Breast epithelium (tissue), 4 donors: ENCODE measurements around the gene RELN. TPM values are rescaled to one million over a fixed set of nuclear protein-coding genes. Genes with fewer than 3 reads are reported as not detected.

Source experiments
- DNase-seq, 2 donors: peaks; one replicate each; pipeline ENCODE4 v3.0.0-alpha.2; 2019; ENCODE audit warnings: low spot score in 2 of 2
- H3K27ac ChIP-seq, 2 donors: fragments of 200-600 bp; sonication (generic) in 1 of 2; one replicate each; pipeline ENCODE4 v1.5.1; 2016 to 2019; ENCODE audit warnings: mild to moderate bottlenecking in 1 of 2
- H3K27me3 ChIP-seq, 2 donors: fragments of 200-600 bp; sonication (generic) in 1 of 2; one replicate each; pipeline versions ENCODE4 v1.5.1 to v1.6.0; 2017 to 2019; ENCODE audit warnings: control low read depth in 1 of 2, mild to moderate bottlenecking in 1 of 2
- H3K36me3 ChIP-seq: fragments of 200-600 bp; one replicate; pipeline ENCODE4 v1.5.1; 2019
- H3K4me1 ChIP-seq, 2 donors: fragments of 200-600 bp; sonication (generic); one replicate each; pipeline ENCODE4 v1.5.1; 2016 to 2019; ENCODE audit warnings: control low read depth in 1 of 2
- H3K4me3 ChIP-seq, 3 donors: fragments of 200-600 bp; sonication (generic); 1 replicate in 2 of 3; 2 replicates in 1 of 3; pipeline ENCODE4 v1.5.1; 2016 to 2019; ENCODE audit warnings: mild to moderate bottlenecking in 3 of 3, moderate library complexity in 2 of 3
- H3K9me3 ChIP-seq, 2 donors: fragments of 200-600 bp; sonication (generic) in 1 of 2; one replicate each; pipeline ENCODE4 v1.5.1; 2016 to 2019; ENCODE audit warnings: control low read depth in 1 of 2
- POLR2A ChIP-seq: fragments of 450-650 bp; IDR thresholded peaks from one replicate; pipeline ENCODE4 v1.6.1; 2016; ENCODE audit warnings: antibody characterized with exemption, mild to moderate bottlenecking, moderate library complexity
- POLR2AphosphoS5 ChIP-seq, 3 donors: sonication (generic); formaldehyde crosslinking; IDR thresholded peaks; one replicate each; pipeline ENCODE4 v1.6.1; 2017; ENCODE audit warnings: antibody characterized with exemption in 3 of 3
- intact Hi-C: fragments of 100-400 bp; cut with DNase I; formaldehyde crosslinking; loops from one replicate; pipeline ENCODE4 v1.15.1; 2023; ENCODE audit warnings: low total_unique reads
- total RNA-seq, 3 donors: library from RNA; depleted of rRNA; stranded (reverse); fragments of >200 nt; gene quantifications; one replicate each; pipeline ENCODE4 v1.1.0, GENCODE V29; 2016
- TF ChIP-seq, protein P1 (sequence below), 3 donors: fragments of 450-650 bp; IDR thresholded peaks; one replicate each; pipeline ENCODE4 v1.5.1; 2016 to 2017; ENCODE audit warnings: antibody characterized with exemption in 3 of 3, mild to moderate bottlenecking in 3 of 3, moderate library complexity in 3 of 3

RELN gene
- total RNA-seq, 3 donors from 2014 or later = 3.0 to 9.8 (median 4.5) TPM

GRCh38 chr7:103576641-103577040, 412.8 kb downstream of the RELN start:
- intact Hi-C loops = no loop called here
- Histone ChIP-seq H3K27me3 (no peaks in the 10 kb centered on the region), H3K9me3 (no peaks in the 10 kb centered on the region), H3K27ac (no peak overlapping the region), H3K4me1 (no peaks in the 10 kb centered on the region), H3K4me3 (no peak overlapping the region), H3K36me3 (no peaks in the 10 kb centered on the region)
- TF ChIP-seq, protein P1, sequence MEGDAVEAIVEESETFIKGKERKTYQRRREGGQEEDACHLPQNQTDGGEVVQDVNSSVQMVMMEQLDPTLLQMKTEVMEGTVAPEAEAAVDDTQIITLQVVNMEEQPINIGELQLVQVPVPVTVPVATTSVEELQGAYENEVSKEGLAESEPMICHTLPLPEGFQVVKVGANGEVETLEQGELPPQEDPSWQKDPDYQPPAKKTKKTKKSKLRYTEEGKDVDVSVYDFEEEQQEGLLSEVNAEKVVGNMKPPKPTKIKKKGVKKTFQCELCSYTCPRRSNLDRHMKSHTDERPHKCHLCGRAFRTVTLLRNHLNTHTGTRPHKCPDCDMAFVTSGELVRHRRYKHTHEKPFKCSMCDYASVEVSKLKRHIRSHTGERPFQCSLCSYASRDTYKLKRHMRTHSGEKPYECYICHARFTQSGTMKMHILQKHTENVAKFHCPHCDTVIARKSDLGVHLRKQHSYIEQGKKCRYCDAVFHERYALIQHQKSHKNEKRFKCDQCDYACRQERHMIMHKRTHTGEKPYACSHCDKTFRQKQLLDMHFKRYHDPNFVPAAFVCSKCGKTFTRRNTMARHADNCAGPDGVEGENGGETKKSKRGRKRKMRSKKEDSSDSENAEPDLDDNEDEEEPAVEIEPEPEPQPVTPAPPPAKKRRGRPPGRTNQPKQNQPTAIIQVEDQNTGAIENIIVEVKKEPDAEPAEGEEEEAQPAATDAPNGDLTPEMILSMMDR (IDR thresholded peaks at IDR 0.05) = no peak
- TF ChIP-seq POLR2AphosphoS5 (IDR thresholded peaks at IDR 0.05) (no peak), POLR2A (no peak)
- no peak for DNase-seq

DNA sequence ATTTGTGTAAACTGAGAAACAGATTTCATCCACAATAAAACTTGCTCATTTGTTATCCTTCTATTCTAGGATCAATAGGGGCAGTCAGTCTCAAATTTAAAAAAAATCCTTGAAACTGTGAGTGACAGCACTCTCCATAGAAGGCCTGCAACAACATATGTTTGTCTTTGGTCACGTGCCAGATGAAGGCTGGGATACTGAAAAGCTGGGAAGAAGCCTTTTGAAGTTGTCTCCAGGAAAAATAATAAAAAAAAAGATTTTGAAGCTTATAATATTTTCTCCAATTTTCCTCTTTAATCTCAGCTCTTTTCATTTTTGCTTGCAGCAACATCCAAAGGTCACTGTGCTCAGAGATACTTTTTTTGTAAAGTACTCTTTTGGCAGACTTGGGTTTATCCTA, 414.9 kb downstream of the RELN start:
- no peaks in the 10 kb centered on the region for H3K4me1 ChIP-seq
- TF ChIP-seq, protein P1 (IDR thresholded peaks at IDR 0.05) = no peak
- no peak for TF ChIP-seq POLR2A
- no peak for DNase-seq
- H3K27ac ChIP-seq = no peak overlapping the region
- H3K36me3 ChIP-seq = no peaks in the 10 kb centered on the region
- intact Hi-C loops = no loop called here
- no peaks in the 10 kb centered on the region for H3K27me3 ChIP-seq
- H3K4me3 ChIP-seq = no peak overlapping the region
- H3K9me3 ChIP-seq = no peaks in the 10 kb centered on the region

- intact Hi-C loops = no loop called here
- H3K4me3 ChIP-seq = no peak overlapping the region
- H3K27me3 ChIP-seq = no peaks in the 10 kb centered on the region
- H3K36me3 ChIP-seq = no peaks in the 10 kb centered on the region
- H3K27ac ChIP-seq = no peak overlapping the region
- no peaks in the 10 kb centered on the region for H3K9me3 ChIP-seq
- no peak for TF ChIP-seq POLR2AphosphoS5 (IDR thresholded peaks at IDR 0.05)
- TF ChIP-seq, protein P1 (IDR thresholded peaks at IDR 0.05) = peak; percentile 12 to 60 (median 53)
- no peak for DNase-seq
- H3K4me1 ChIP-seq = no peaks in the 10 kb centered on the region
Measured at GRCh38 chr7:103573479-103574058, 415.9 kb downstream of the RELN start.

DNA sequence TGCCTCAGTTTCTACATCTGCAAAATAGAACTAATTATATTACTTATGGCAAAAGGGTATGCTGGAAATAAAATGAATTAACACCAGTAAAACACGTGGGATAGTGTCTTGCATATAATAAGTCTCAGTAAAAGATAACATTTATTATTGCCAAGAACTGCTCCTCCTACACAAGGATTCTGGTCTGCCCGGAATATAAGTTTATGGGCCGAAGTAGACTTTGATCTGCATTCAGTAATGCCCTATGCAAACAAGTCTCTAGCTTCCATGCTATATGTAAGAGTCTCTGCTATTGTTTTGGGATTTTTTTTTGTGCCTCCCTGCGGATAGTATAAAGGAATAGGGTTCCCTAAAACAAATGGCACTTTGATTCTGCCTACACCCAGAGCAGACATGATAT, 417.9 kb downstream of the RELN start:
- intact Hi-C loops = no loop called here

DNA sequence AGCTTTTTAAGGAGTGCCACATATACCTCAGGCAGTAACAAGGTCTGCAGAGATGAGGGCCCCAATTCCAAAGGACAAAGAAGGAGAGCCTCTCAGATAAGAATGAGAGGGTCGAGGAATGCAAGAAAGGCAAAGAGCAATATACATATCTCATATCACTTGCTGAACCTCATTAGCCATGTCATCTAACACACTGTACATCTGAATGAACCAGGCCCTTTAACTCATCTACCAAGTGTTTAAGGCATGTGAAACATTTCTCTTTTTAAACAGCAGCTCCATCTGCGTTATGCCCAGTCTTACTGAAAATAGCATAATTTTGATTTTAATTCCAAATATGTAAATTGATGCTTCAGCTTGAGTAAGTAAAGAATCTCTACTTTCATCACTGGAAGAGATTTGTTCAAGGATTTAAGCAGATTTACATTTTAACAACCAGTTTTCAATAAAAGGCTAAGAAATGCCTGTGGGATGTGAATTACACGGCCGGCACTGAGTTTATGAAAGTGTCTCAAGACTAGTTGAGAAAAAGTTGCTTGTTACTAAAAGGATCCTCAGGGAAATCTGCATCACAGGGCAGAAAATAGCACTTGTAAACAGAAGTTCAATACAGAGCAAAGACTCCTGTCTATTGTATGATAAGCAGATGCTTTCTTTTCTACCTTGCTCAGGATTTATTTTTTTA, 419.7 kb downstream of the RELN start:
- no peaks in the 10 kb centered on the region for H3K9me3 ChIP-seq
- no peak for DNase-seq
- H3K4me1 ChIP-seq = no peaks in the 10 kb centered on the region
- intact Hi-C loops = no loop called here
- no peak overlapping the region for H3K4me3 ChIP-seq
- H3K27me3 ChIP-seq = no peaks in the 10 kb centered on the region
- TF ChIP-seq POLR2AphosphoS5 (IDR thresholded peaks at IDR 0.05) (no peak), POLR2A (no peak)
- TF ChIP-seq, protein P1 (IDR thresholded peaks at IDR 0.05) = no peak
- H3K36me3 ChIP-seq = no peaks in the 10 kb centered on the region
- H3K27ac ChIP-seq = no peak overlapping the region

More for the DNA sequence above, 417.9 kb downstream of the RELN start:
- Histone ChIP-seq H3K4me3 (no peak overlapping the region), H3K4me1 (no peaks in the 10 kb centered on the region), H3K36me3 (no peaks in the 10 kb centered on the region), H3K27me3 (no peaks in the 10 kb centered on the region), H3K27ac (no peak overlapping the region), H3K9me3 (no peaks in the 10 kb centered on the region)
- DNase-seq = no peak
- TF ChIP-seq POLR2AphosphoS5 (IDR thresholded peaks at IDR 0.05) = no peak
- TF ChIP-seq POLR2A = no peak
- TF ChIP-seq, protein P1 (IDR thresholded peaks at IDR 0.05) = no peak
